Measurements from ENCODE around the gene SPRYD3.

GRCh38 chr12:53062977-53063707, 16.0 kb downstream of the SPRYD3 start:
- TF ChIP-seq EZH2 (IDR thresholded peaks at IDR 0.05; ENCODE audit: insufficient read depth, poor library complexity, severe bottlenecking) (no peak), EZH2phosphoT487 (IDR thresholded peaks at IDR 0.05; ENCODE audit: insufficient read depth, low read depth) (no peak)

Data from GM23248 (cell line).